HG02852 (cell line): Measurements from ENCODE around the gene PSAPL1.

Source experiments
- ATAC-seq: cut with Tn5 transposase; IDR thresholded peaks from one replicate; pipeline ENCODE4 v1.9.1; 2021; ENCODE audit warnings: mild to moderate bottlenecking, moderate library complexity; ENCODE audit not compliant: unreplicated experiment

PSAPL1 gene

GRCh38 chr4:7397206-7398103 is 37.3 kb downstream of the PSAPL1 start:
- ATAC-seq, result no peak

- ATAC-seq, result no peak
These were observed 38.4 kb downstream of the PSAPL1 start for GRCh38 chr4:7396186-7396910.

GRCh38 chr4:7395645-7396044 is 39.1 kb downstream of the PSAPL1 start:
- no peak for ATAC-seq

- no peak for ATAC-seq
These were observed 39.9 kb downstream of the PSAPL1 start for GRCh38 chr4:7394681-7395451.

- no peak for ATAC-seq
These were observed 40.8 kb downstream of the PSAPL1 start for GRCh38 chr4:7393601-7394575.

GRCh38 chr4:7392438-7393421 is 42.0 kb downstream of the PSAPL1 start:
- ATAC-seq, result no peak

GRCh38 chr4:7391637-7392437 is 42.9 kb downstream of the PSAPL1 start:
- ATAC-seq, result no peak

GRCh38 chr4:7390906-7391636 is 43.7 kb downstream of the PSAPL1 start:
- ATAC-seq, result no peak

- no peak for ATAC-seq
These were observed 44.4 kb downstream of the PSAPL1 start for GRCh38 chr4:7390336-7390735.

GRCh38 chr4:7389719-7390118 is 45.0 kb downstream of the PSAPL1 start:
- no peak for ATAC-seq

GRCh38 chr4:7389101-7389701 is 45.5 kb downstream of the PSAPL1 start:
- ATAC-seq, result no peak

GRCh38 chr4:7388627-7389026 is 46.1 kb downstream of the PSAPL1 start:
- ATAC-seq, result no peak

GRCh38 chr4:7387925-7388324 is 46.8 kb downstream of the PSAPL1 start:
- ATAC-seq, result no peak

GRCh38 chr4:7384929-7385890 is 49.5 kb downstream of the PSAPL1 start:
- no peak for ATAC-seq

- ATAC-seq, result no peak
These were observed 50.5 kb downstream of the PSAPL1 start for GRCh38 chr4:7384003-7384928.
